ENCODE measurements around the gene KCNT2. TPM values are rescaled to one million over a fixed set of nuclear protein-coding genes. Genes with fewer than 3 reads are reported as not detected.
"Not testable (repeated sequence)": the region's sequence is repeated elsewhere in the genome, so short reads cannot be mapped to it uniquely, and the experiment has no call there.

Gene KCNT2
- 0.21 TPM for total RNA-seq

DNA sequence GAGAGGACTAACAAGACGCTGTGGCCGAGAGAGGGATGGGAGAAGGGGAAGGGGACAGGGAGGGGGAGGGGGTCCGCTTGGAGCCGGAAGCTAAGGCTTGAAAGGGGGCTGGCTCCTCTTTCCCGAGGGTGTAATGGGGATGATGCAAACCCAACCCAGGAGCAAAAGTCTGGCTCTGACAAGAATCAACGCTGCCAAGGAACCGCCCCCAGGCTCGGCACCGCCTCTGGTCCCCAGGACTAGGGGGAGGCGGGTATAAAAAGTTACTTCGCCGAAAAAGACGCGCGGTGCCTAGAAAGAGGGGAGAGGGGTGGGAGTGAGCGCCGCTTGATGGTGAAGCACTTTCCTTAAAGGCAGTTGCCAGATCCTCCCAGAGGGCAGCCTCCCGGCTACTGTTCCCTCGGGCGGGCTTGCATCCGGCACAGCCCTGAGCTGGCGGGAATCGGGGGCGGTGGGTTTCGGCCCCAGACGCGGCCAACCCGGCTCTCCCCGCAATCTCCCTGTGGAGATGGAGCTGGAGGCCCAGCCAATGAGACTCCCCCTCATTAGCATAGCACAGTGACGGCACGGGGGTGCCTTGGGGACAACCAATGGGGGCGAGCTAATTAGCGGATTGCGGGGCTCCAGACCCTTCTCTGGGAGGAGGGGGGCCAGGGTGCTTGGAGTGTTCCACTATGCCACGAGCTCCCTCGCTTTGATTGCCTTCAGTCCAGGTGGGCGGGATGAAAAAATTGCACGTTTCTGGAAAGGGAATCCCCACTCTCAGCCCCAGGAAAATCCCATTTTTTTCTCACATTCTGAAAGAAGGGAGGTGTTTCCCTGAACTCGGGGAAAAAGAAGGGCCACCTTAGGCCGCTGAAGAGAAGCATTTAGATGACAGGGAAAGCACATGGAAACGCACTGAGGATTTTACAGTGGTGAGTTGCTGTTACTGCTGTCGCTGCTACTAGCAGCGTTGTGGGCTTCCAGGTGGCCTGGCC lies at the start of gene KCNT2:
Gene KCNT2, minus strand, starts transcription at position 51 of the 980 bp plus-strand sequence. CDS start 131 bp downstream, outside the sequence.
- Histone ChIP-seq H3K4me3 (ENCODE audit: low read length) (no peak within 1 kb of the TSS), H3K27me3 (ENCODE audit: insufficient read depth, low read length) (peaks cover 28% of the 10 kb centered on the region), H3K9me3 (ENCODE audit: low read depth, low read length) (no peaks in the 10 kb centered on the region)

DNA sequence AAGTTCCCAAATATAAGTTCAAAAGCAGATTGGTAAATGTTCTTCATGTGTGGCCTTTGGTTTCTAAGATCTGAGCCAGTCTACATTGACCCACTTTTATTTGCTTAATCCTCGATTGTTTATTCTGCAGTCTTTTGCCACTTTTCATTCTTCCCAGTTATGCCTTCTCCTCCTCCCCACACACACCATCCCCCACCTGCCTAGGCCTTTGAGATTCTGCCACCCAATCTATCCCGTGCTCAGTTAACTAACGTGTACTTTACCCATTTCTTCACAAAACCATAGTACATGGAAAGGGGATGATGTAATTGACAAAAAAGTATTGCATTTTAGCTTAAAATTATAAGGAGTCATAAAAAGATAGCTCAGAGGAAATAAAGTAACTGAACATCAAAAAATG lies 47.3 kb upstream of the KCNT2 start:
- no peak overlapping the region for H3K4me3 ChIP-seq (ENCODE audit: low read length)
- no peaks in the 10 kb centered on the region for H3K27me3 ChIP-seq (ENCODE audit: insufficient read depth, low read length)
- peaks cover 5% of the 10 kb centered on the region for H3K4me1 ChIP-seq (ENCODE audit: insufficient read depth, low read length)
- H3K9me3 ChIP-seq (ENCODE audit: low read depth, low read length): no peaks in the 10 kb centered on the region

More for the DNA sequence above, at the start of gene KCNT2:
- peaks cover 3% of the 10 kb centered on the region for H3K4me1 ChIP-seq (ENCODE audit: insufficient read depth, low read length)

DNA sequence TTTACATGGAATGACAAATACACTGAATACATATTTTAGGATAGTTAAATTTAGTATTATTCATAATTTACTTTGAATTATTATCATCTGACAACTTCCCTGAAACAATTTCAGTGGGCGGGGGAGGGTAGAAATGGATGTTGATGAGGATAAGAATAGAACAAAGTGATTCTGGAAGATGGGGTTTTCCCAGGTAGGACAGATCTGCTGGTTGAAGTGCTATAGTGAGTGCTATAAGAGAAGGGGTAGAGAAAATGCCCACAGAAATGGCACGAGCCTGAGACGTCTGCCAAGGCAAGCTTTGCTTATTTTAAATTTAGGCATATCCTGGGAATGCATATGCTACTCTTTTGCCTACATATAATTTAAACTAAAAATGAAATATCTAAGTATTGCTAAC lies 46.8 kb upstream of the KCNT2 start:
- no peak overlapping the region for H3K4me3 ChIP-seq (ENCODE audit: low read length)
- no peaks in the 10 kb centered on the region for H3K9me3 ChIP-seq (ENCODE audit: low read depth, low read length)
- no peaks in the 10 kb centered on the region for H3K27me3 ChIP-seq (ENCODE audit: insufficient read depth, low read length)
- peaks cover 5% of the 10 kb centered on the region for H3K4me1 ChIP-seq (ENCODE audit: insufficient read depth, low read length)

DNA sequence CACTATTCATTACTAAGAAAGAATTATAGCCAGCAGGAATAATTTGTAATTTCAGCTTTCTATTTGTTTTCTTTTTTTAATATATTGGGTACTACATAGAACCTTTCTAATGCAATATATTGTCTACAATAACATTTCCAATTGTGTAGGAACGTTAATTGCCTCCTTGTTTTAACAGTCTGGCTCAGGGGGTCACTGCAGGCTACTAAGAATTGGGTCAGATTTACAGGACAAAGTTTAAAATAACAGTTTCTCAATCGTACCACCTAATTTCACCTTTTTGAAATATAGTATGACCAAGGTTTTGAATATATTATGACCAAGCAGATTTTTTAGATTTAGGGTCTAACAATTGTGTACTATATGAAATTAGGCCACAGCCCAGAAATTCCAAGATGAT lies 46.0 kb upstream of the KCNT2 start:
- Histone ChIP-seq H3K4me3 (ENCODE audit: low read length) (no peak overlapping the region), H3K9me3 (ENCODE audit: low read depth, low read length) (no peaks in the 10 kb centered on the region), H3K27me3 (ENCODE audit: insufficient read depth, low read length) (no peaks in the 10 kb centered on the region), H3K4me1 (ENCODE audit: insufficient read depth, low read length) (peaks cover 5% of the 10 kb centered on the region)

DNA sequence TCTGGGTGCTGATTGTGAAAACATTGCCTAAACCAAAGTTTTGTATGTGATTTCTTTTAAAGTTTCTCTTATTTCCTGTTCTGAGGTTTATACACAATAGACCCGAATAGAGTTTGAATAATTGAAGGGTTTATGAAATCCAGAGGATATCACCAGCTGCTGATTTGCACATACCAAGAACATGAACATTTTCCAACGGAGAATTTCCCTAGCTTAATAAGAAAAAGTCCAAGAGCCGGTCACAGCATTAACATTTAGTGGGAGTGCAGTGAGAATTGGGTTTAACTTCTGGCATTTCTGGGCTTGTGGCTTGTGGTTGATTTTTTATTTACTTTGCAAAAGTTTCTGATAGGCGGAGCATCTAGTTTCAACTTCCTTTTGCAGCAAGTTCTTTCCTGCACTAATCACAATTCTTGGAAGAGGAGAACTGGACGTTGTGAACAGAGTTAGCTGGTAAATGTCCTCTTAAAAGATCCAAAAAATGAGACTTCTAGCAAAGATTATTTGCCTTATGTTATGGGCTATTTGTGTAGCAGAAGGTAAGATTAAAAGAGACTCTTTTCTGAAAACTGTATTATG lies 43.5 kb upstream of the KCNT2 start, which contains the start of gene CFH:
Gene CFH, plus strand, starts transcription at position 407 of the 579 bp plus-strand sequence. Its CDS starts 75 bp downstream, at position 482.
- H3K27me3 ChIP-seq (ENCODE audit: insufficient read depth, low read length): no peaks in the 10 kb centered on the region
- H3K9me3 ChIP-seq (ENCODE audit: low read depth, low read length): no peaks in the 10 kb centered on the region
- peak within 1 kb of the TSS; percentile 4 for H3K4me3 ChIP-seq (ENCODE audit: low read length)
- H3K4me1 ChIP-seq (ENCODE audit: insufficient read depth, low read length): peaks cover 5% of the 10 kb centered on the region

DNA sequence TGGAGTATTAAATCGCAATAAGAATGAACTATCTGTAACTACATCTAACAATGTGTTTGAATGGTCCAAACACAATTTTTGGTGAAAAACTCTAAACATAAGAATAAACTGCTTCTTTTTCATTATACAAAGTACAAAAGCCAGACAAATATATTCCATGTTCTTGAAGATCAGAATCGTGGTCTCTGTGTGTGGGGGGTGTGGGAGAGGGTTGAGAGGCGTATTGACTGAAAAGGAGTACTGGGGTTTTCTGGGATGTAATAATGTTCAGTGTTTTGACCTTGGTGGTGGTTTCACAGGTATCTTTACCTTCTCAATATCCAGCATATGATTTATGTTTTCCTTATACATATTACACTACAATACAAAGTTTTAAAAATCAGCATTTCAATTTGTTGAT lies 42.8 kb upstream of the KCNT2 start:
- Histone ChIP-seq H3K27me3 (ENCODE audit: insufficient read depth, low read length) (no peaks in the 10 kb centered on the region), H3K9me3 (ENCODE audit: low read depth, low read length) (no peaks in the 10 kb centered on the region), H3K4me1 (ENCODE audit: insufficient read depth, low read length) (peaks cover 5% of the 10 kb centered on the region), H3K4me3 (ENCODE audit: low read length) (no peak overlapping the region)

DNA sequence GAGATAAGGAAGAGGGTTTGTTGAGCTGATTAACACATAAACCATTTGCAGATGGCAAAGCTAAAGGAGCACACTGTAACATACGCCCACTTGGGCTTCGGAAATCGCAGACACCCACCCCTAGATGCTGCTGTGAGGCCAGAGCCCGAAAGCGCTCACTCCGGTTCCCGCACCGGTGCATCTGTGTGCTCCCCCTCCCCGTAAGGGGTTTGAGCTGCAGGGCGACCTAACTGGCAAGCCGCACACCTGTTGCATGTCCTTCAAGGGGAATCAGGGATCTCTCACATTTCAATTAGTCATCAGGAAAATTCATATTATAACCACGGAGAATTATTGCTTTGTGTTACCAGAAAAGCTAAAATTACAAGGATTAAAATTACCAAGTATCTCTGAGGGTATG lies 42.2 kb upstream of the KCNT2 start:
- Histone ChIP-seq H3K4me3 (ENCODE audit: low read length) (no peak overlapping the region), H3K9me3 (ENCODE audit: low read depth, low read length) (no peaks in the 10 kb centered on the region), H3K27me3 (ENCODE audit: insufficient read depth, low read length) (no peaks in the 10 kb centered on the region), H3K4me1 (ENCODE audit: insufficient read depth, low read length) (peaks cover 5% of the 10 kb centered on the region)

DNA sequence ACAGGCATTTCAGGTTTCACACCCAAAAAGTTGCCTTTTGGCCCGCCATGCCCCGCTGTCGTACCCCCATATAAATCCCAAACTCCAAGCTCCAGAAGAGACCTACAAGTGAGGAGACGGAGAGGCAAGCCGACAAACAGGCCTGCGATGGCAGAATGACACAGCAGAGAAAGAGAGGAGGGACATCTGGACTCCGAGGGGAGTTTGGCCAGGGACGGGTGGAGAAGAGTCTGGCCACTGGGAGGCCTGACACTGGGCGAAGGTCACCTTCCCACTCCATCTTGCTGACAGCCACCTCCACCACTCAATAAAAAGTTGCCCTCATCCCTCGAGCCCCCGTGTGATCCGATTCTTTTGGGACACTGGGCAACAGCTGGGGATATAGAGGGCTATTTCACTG lies 41.8 kb upstream of the KCNT2 start:
- Histone ChIP-seq H3K4me3 (ENCODE audit: low read length) (no peak overlapping the region), H3K27me3 (ENCODE audit: insufficient read depth, low read length) (no peaks in the 10 kb centered on the region), H3K9me3 (ENCODE audit: low read depth, low read length) (no peaks in the 10 kb centered on the region), H3K4me1 (ENCODE audit: insufficient read depth, low read length) (peaks cover 5% of the 10 kb centered on the region)

DNA sequence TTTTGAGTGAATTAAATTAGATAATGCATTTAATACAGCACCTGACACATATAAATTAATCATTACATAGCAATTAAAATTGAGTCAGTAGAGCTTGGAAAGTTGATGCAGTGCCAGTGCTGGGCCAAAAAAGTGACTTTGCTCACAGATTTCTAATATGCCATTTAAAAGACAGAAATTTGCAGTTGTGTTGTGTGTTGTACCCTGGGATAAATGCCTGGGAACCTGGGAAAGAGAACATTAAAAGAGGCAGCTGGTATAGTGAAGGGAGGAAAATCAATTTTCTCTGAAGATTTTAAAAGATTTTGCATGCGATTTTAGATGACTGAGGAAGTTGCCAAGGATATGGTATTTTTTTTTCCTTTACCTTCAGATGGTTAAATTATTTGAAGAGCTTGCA lies 32.7 kb upstream of the KCNT2 start:
- H3K9me3 ChIP-seq (ENCODE audit: low read depth, low read length): no peaks in the 10 kb centered on the region

DNA sequence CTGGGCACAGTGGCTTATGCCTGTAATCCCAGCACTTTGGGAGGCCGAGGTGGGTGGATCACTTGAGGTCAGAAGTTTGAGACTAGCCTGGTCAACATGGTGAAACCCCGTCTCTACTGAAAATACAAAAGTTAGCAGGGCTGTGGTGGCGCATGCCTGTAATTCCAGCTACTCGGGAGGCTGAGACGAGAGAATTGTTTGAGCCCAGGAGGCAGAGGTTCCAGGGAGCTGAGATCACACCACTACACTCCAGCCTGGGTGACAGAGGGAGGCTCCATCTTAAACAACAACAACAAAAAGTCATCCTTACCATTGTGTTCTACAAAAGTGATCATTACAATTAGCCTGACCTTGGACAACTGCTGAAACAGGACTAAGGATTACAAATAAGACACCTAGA lies 31.1 kb upstream of the KCNT2 start:
- H3K4me1 ChIP-seq (ENCODE audit: insufficient read depth, low read length); H3K4me3 ChIP-seq (ENCODE audit: low read length); H3K27me3 ChIP-seq (ENCODE audit: insufficient read depth, low read length); H3K9me3 ChIP-seq (ENCODE audit: low read depth, low read length): not testable (repeated sequence)

More for the DNA sequence above, 32.7 kb upstream of the KCNT2 start:
- Histone ChIP-seq H3K4me1 (ENCODE audit: insufficient read depth, low read length) (no peaks in the 10 kb centered on the region), H3K4me3 (ENCODE audit: low read length) (no peak overlapping the region), H3K27me3 (ENCODE audit: insufficient read depth, low read length) (no peaks in the 10 kb centered on the region)

DNA sequence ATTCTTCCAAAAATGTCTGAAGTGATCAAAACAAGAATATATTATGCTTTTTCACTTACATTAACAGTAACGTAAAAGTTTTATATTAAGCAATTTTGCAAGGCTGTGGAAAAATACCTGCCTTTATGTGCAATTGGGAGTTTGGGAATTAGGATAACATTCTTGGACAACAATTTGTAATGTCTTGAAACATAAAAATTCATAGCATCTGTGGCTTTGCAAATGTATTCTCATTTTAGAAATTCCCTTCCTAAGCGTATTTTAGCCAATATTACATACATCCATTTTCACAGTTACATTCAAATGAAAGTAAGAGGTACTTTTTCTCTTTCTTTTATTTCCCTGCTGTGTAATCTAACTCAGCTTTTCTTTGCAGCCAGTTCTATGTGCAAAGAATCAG lies 30.2 kb upstream of the KCNT2 start:
- Histone ChIP-seq H3K4me3 (ENCODE audit: low read length) (no peak overlapping the region), H3K27me3 (ENCODE audit: insufficient read depth, low read length) (no peaks in the 10 kb centered on the region), H3K4me1 (ENCODE audit: insufficient read depth, low read length) (no peaks in the 10 kb centered on the region), H3K9me3 (ENCODE audit: low read depth, low read length) (no peaks in the 10 kb centered on the region)

DNA sequence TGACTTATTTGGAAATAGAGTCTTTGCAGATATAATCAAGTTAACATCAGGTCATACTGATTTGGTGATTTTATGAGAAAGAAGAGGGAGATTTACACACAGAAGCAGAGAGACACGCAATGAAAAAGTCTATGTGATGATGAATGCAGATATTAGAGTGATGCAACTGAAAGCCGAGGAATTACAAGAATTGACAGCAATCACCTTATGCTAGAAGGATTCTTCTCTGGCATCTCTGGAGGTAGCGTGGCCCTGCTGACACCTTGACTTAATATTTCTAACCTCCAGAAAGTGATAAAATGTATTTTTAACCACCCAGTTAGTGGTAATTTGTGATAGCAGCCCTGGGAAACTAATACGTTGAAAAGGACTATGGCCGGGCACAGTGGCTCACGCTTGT lies 29.4 kb upstream of the KCNT2 start:
- Histone ChIP-seq H3K4me1 (ENCODE audit: insufficient read depth, low read length) (no peaks in the 10 kb centered on the region), H3K4me3 (ENCODE audit: low read length) (no peak overlapping the region), H3K27me3 (ENCODE audit: insufficient read depth, low read length) (no peaks in the 10 kb centered on the region), H3K9me3 (ENCODE audit: low read depth, low read length) (no peaks in the 10 kb centered on the region)

DNA sequence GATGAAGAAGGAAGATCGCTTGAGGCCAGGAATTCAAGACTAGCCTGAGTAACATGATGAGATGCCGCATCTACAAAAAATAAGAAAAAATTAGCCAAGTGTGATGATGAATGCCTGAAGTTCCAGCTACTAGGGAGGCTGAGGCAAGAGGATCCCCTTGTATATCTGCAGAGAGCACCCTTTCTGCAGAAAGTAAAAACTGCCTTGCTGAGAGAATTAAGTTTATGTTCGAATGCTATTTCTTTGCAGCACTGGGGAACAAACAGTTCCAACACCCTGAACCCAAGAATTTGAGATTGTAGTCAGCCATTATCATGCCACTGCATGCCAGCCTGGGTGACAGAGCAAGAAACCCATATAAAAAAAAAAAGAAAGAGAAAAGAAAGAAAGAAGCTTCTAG lies 20.6 kb upstream of the KCNT2 start:
- H3K4me3 ChIP-seq (ENCODE audit: low read length): no peak overlapping the region
- H3K27me3 ChIP-seq (ENCODE audit: insufficient read depth, low read length): no peaks in the 10 kb centered on the region
- H3K4me1 ChIP-seq (ENCODE audit: insufficient read depth, low read length): no peaks in the 10 kb centered on the region
- peaks cover 14% of the 10 kb centered on the region for H3K9me3 ChIP-seq (ENCODE audit: low read depth, low read length)

DNA sequence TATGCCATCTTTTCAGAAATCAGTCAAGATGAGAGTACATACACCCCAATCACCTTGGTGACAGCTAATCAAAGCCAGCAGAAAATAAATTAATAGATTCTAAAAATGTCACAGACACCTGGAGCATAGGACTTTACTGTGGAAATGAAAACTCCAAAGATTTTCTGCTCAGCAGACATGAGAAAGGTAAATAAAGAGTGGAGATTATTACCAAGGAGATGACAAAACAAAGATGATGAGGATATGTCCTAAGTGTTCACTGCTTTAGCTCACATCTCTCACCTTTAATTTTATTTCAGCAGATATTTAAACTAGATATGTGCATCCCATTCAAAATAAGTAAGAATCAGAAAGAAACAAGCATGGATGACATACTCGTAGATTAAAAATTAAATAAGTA lies 14.8 kb upstream of the KCNT2 start:
- no peaks in the 10 kb centered on the region for H3K27me3 ChIP-seq (ENCODE audit: insufficient read depth, low read length)
- H3K4me3 ChIP-seq (ENCODE audit: low read length): no peak overlapping the region
- H3K9me3 ChIP-seq (ENCODE audit: low read depth, low read length): no peaks in the 10 kb centered on the region
- H3K4me1 ChIP-seq (ENCODE audit: insufficient read depth, low read length): no peaks in the 10 kb centered on the region

DNA sequence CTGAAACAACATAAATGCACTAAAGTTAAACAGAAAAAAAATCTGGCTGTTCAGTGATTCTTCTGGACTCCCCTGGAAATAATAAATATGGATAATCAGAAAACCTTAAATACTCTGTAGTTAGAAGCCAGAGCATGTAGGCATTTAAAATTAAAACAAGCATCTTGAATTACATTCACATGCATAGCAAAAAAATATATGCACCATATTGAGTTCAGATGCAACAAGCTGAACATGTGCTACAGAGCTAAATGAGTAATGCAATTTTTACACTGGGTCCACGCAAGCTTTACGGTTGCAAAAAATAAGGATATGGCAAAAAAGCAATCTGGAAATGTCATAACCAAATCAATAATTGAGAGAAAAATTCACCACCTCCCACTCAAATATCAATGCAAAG lies 11.5 kb upstream of the KCNT2 start:
- Histone ChIP-seq H3K4me1 (ENCODE audit: insufficient read depth, low read length) (no peaks in the 10 kb centered on the region), H3K4me3 (ENCODE audit: low read length) (no peak overlapping the region), H3K9me3 (ENCODE audit: low read depth, low read length) (no peaks in the 10 kb centered on the region)

More for the DNA sequence above, 11.5 kb upstream of the KCNT2 start:
- H3K27me3 ChIP-seq (ENCODE audit: insufficient read depth, low read length): no peaks in the 10 kb centered on the region
